Measurements from ENCODE around the gene DUSP22.

GRCh38 chr6:398065-398464 lies 105.8 kb downstream of the DUSP22 start:
- TF ChIP-seq MAX (IDR thresholded peaks at IDR 0.05; ENCODE audit: low read depth), result no peak
- TF ChIP-seq CTCF (IDR thresholded peaks at IDR 0.05), result no peak
- TF ChIP-seq POLR2AphosphoS5 (IDR thresholded peaks at IDR 0.05; ENCODE audit: low read depth, low read length), result no peak
- no peak for TF ChIP-seq GABPA (IDR thresholded peaks at IDR 0.05; ENCODE audit: low read depth)
- no peak for TF ChIP-seq EZH2phosphoT487 (IDR thresholded peaks at IDR 0.05; ENCODE audit: borderline replicate concordance, low read depth)
- no peak for TF ChIP-seq TAF1 (IDR thresholded peaks at IDR 0.05; ENCODE audit: borderline replicate concordance, low read depth, low read length)
- no peak for TF ChIP-seq REST (IDR thresholded peaks at IDR 0.05; ENCODE audit: low read depth, low read length)
- TF ChIP-seq CHD2 (IDR thresholded peaks at IDR 0.05; ENCODE audit: low read length, partially characterized antibody), result no peak
- no peak for TF ChIP-seq GATA2 (CRISPR knock-in tag; IDR thresholded peaks at IDR 0.05)
- no peak for TF ChIP-seq TEAD4 (IDR thresholded peaks at IDR 0.05; ENCODE audit: borderline replicate concordance, insufficient read depth)
- TF ChIP-seq EP300 (IDR thresholded peaks at IDR 0.05; ENCODE audit: borderline replicate concordance in 1 of 2, low read depth in 1 of 2, low read length in 1 of 2), result no peak
